HG03342 (cell line): ENCODE data around the gene ZNFX1.
"Not testable (repeated sequence)": the region's sequence is repeated elsewhere in the genome, so short reads cannot be mapped to it uniquely, and the experiment has no call there.

Experiments used
- ATAC-seq: cut with Tn5 transposase; IDR thresholded peaks from one replicate; pipeline ENCODE4 v1.9.1; 2021; ENCODE audit warnings: mild to moderate bottlenecking, moderate library complexity; ENCODE audit not compliant: unreplicated experiment

The ZNFX1 gene

DNA sequence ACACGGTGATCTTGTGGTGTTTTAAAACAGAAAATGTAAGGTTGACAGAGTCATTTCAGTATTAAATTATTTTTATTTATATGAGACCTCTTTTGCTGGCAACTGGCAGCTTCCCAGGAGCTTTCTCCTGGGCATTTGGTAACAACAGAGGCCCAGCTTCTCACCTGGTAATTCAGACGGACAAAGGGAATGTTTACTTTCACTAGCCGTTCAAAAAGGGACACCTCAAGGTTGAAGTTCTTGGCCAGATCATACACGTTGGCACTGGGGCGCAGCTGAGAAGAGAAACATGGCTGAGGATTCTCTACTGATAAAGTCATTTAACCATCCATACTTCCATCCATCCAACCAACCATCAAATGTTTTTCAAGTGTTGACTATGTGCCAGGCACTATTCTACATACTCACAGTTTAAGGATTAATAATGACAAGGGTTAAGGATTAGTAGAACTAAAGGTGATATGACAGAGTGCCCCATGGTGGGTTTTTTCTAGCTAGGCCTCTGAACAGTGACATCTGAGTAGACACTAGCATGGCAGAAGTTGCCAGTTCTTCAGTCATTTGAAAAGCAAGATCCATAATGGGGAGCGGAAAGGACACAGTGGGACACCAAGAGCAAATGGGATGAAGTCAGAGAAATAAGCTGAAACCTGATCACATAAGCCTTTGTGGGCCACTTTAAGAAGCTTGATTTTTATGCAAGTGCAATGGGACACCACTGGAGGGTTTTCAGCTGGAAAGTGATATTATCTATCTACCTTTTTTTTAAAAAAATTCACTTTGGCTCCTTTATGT lies 25.1 kb downstream of the ZNFX1 start:
- no peak for ATAC-seq

GRCh38 chr20:49248879-49249665 lies 28.8 kb downstream of the ZNFX1 start:
- ATAC-seq: no peak

DNA sequence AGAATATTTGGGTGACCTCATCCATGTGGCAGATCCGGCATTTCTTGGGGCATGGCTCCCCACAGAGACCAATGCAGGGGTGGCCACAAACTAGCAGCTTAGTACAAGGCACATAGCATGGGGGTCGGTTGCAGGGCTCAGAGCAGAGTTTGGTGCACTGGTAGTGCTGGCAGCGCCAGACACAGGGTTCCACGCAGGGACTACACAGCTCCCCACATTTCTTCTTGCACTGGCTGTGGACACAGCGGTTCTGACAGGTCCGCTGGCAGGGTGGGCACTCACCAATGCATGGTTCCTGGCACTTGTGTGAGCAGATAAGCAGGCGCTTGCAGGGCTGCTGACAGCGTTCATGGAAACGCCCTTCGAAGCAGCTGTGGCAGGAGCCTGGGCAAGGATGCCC lies 29.6 kb downstream of the ZNFX1 start:
- ATAC-seq: no peak

DNA sequence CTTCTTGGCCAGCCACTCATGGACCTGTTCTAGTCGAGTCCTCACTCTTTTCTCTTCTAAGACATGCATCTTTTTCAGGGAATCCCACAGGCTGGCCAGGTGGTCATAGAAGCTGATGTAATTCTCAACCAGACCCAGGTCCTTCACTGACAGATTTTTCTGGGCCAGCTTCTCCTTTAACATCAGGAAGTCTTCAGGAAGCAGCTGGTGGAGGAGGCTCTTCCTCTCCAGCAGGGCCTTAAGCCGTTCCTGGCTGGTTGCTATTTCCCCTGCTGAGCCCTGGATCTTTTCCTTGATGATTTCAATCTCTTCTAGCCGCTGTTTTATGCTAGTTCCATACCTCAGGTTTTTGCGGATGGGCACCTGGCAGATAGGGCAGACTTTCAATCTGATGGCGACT lies 30.1 kb downstream of the ZNFX1 start:
- ATAC-seq: no peak

- ATAC-seq: no peak
These were observed 30.6 kb downstream of the ZNFX1 start for GRCh38 chr20:49247169-49247723.

GRCh38 chr20:49245921-49246740 lies 31.7 kb downstream of the ZNFX1 start:
- no peak for ATAC-seq

- ATAC-seq: no peak
These were observed 40.3 kb downstream of the ZNFX1 start for GRCh38 chr20:49237531-49237930.

- ATAC-seq: no peak
These were observed 41.6 kb downstream of the ZNFX1 start for GRCh38 chr20:49236301-49236700.

DNA sequence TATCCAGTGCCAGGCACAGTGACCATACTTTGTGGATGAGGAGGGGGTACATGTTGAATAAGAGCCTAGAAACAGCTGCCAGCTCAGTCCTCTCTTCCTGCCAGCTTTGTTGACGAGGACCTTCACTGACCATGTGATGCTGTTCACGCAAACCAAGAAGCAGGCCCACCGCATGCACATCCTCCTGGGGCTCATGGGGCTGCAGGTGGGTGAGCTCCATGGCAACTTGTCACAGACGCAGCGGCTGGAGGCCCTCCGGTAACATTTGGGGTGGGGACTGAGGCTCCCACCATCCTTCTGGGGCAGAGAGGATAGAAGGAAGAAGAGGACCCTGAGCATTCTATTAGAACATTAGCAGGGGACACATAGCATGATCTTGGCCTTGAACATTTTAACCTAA lies 43.0 kb downstream of the ZNFX1 start:
- ATAC-seq: no peak

- no peak for ATAC-seq
These were observed 44.6 kb downstream of the ZNFX1 start for GRCh38 chr20:49233226-49233625.

- no peak for ATAC-seq
These were observed 46.4 kb downstream of the ZNFX1 start for GRCh38 chr20:49231471-49231870.

DNA sequence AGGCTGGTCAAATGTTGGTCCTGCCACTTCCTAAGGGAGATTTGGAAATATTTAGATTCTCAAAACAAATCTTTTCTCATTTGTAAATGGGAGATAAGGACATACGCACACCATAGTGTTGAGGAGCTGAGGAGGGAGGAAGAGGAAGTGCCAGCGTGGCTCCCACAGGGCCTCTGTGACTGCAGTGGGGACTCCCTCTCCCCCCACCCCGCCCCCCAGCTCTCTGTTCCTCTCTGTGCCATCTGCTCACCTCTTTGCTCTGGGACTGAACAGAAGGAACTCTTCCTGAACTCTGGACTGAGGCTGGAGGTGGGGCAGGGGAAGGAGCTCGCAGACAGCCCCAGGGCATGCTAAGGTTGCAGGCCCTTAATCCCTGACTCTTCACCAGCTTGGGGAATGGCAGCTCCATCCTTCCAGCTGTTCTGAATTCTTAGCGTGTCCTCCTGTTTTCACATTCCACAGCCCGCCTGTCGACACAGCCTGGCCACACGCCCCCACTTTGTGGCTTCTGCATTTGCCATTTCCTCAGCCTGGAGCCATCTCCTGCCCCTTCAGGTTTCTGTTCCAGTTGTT lies 47.2 kb downstream of the ZNFX1 start:
- no peak for ATAC-seq

GRCh38 chr20:49230021-49230420 lies 47.8 kb downstream of the ZNFX1 start:
- no peak for ATAC-seq

DNA sequence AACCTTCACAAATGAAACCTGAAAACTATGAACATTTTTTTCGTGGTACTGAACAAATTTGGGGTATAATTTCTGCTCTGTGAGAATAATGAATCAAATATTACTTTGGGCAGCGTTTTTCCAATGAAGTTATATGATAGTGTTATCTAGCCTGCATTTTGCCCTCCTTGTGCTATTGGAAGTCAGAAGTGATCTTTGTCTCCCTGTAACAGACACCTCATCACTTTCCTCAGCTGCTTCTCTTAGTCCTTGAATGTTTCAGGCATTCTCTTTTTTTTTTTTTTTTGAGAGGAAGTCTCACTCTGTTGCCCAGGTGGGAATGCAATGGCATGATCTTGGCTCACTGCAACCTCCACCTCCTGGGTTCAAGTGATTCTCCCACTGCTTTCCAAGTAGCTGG lies 48.5 kb downstream of the ZNFX1 start:
- no peak for ATAC-seq

DNA sequence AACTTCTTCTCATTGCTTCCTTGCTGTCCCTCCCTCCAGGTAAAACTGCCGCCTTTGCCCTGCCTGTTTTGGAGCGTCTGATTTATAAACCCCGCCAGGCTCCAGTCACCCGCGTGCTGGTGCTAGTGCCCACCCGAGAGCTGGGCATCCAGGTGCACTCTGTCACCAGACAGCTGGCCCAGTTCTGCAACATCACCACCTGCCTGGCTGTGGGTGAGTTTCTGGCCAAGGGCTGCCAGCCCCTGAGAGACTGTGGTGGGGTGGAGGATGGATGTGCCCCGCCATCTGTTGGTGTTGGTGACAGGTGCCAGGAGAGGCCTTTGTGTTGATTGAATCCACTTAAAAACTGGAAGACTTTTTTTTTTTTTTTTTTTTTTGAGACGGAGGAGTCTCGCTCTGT lies 49.2 kb downstream of the ZNFX1 start:
- no peak for ATAC-seq

GRCh38 chr20:49225896-49226295 lies 52.0 kb downstream of the ZNFX1 start:
- ATAC-seq: no peak

DNA sequence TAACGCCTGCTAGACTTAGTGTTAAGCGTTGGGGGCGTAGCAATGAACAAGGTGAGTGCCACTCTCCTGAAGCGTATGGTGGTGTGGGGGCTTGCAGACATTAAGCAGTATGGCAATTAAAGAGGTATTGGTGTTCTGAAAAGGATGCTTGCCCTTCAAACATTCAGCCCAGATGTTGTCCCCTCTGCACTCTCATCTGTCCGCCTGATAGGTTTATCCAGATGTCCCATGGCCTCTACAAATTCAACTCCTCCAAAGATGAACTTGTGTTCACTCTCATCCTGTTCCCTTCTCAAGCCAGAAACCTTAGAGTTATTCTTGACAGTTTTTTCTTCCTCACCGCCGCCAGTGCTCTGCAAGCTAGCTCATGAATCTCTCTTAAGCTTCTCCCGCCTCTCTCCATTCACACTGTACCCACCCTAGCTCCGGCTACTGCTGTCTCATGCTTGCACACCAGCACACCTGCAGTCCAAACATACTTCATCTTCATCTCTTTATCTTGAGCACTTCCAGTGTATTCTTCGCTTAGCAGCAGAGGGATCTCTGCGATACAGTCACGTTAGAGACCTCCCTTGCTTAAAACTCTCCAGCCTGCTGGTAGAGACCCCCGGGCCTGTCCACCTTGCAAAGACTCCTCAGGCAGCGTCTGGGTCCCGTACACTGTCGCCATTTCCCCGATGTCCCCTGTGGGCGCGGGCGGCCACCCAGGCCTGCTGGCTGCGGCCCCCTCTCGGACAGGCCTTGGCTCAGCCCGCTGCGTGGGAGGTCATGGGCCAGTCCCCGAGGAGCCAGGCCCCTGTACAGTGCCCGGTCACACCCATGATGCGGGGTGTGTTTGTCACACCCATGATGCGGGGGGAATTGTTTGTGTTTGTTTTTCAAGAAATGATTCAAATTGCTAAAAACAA lies 57.7 kb downstream of the ZNFX1 start:
- no peak for ATAC-seq

DNA sequence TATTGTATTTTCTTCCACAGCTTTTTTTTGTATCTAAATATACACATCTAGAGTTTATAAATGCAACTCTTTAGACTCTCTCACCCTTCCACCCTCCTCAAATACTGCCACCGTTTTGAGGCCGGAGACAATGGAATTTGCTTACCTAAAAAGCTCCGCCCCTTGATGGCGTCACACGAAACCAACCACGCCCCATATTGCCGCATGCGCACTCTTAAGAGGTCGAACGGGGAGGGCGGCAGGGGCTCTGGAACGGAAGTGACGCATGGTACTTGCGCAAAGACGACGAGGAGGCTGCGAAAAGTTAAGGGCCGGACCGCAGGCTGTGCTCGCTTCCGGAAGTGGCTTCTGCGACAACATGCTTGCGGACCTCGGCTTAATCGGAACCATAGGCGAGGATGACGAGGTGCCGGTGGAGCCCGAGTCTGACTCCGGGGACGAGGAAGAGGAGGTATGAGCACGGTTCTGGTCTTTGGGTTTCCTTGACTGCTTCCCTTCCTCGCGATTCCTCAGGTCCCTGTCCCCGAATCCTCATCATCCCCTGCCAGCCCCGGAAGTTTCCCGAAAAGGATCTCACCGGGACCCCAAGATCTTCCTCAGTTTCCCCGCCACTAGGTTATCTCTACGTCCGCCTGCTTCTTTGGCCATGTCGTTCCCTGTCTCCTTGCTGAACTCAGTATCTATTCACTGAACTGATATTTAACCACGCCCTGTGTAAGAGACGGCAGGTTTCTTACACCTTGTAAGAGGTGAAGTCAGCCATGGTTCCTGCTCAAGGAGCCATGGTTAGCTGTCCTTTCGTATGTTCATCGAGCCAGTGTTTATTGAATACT lies 58.5 kb downstream of the ZNFX1 start, which contains the start of gene DDX27:
TSS of gene DDX27 (plus strand) at position 326 of the 833 bp plus-strand sequence. CDS start at position 359, 33 bp downstream.
- peak; percentile 93 for ATAC-seq

GRCh38 chr20:49218739-49219090 lies 59.1 kb downstream of the ZNFX1 start:
- not testable (repeated sequence) for ATAC-seq
